HG02763 (cell line): ENCODE data around the gene BBS7.

ENCODE experiments used
- ATAC-seq: cut with Tn5 transposase; IDR thresholded peaks from one replicate; pipeline ENCODE4 v1.9.1; 2021; ENCODE audit warnings: mild to moderate bottlenecking, moderate library complexity; ENCODE audit not compliant: unreplicated experiment

The BBS7 gene

GRCh38 chr4:121829511-121829910 is 40.8 kb downstream of the BBS7 start:
- no peak for ATAC-seq

GRCh38 chr4:121827853-121828252 is 42.4 kb downstream of the BBS7 start:
- ATAC-seq, result no peak

GRCh38 chr4:121824950-121825349 is 45.3 kb downstream of the BBS7 start:
- no peak for ATAC-seq

GRCh38 chr4:121824171-121824527 is 46.1 kb downstream of the BBS7 start:
- ATAC-seq, result peak; percentile 1

GRCh38 chr4:121823505-121824170 is 46.6 kb downstream of the BBS7 start, which contains the start of gene CCNA2:
CCNA2 (minus strand) TSS chr4:121823883; CDS start chr4:121823628, 255 bp downstream.
- ATAC-seq, result peak; percentile 97

- ATAC-seq, result peak; percentile 37
Measured at GRCh38 chr4:121822796-121823504, 47.3 kb downstream of the BBS7 start.

- no peak for ATAC-seq
Measured at GRCh38 chr4:121822047-121822446, 48.2 kb downstream of the BBS7 start.

- ATAC-seq, result no peak
Measured at GRCh38 chr4:121819216-121819965, 50.9 kb downstream of the BBS7 start.

GRCh38 chr4:121818215-121818614 is 52.1 kb downstream of the BBS7 start:
- ATAC-seq, result no peak

- no peak for ATAC-seq
Measured at GRCh38 chr4:121817701-121818100, 52.6 kb downstream of the BBS7 start.

- ATAC-seq, result no peak
Measured at GRCh38 chr4:121817006-121817405, 53.3 kb downstream of the BBS7 start.

GRCh38 chr4:121814756-121815155 is 55.5 kb downstream of the BBS7 start:
- no peak for ATAC-seq

- ATAC-seq, result no peak
Measured at GRCh38 chr4:121811122-121811521, 59.2 kb downstream of the BBS7 start.

- no peak for ATAC-seq
Measured at GRCh38 chr4:121806411-121806810, 63.9 kb downstream of the BBS7 start.

- no peak for ATAC-seq
Measured at GRCh38 chr4:121801715-121802075, 68.6 kb downstream of the BBS7 start.

- peak; percentile 77 for ATAC-seq
Measured at GRCh38 chr4:121800961-121801714, 69.1 kb downstream of the BBS7 start, which contains the start of gene EXOSC9. EXOSC9 (plus strand) TSS chr4:121801323; CDS start chr4:121801425, 102 bp downstream.

GRCh38 chr4:121800638-121800960 is 69.7 kb downstream of the BBS7 start:
- peak; percentile 17 for ATAC-seq

GRCh38 chr4:121799867-121800501 is 70.3 kb downstream of the BBS7 start:
- no peak for ATAC-seq

- no peak for ATAC-seq
Measured at GRCh38 chr4:121799208-121799823, 71.0 kb downstream of the BBS7 start.

GRCh38 chr4:121796283-121796682 is 74.0 kb downstream of the BBS7 start:
- no peak for ATAC-seq
